ENCODE measurements around the gene LCLAT1.
A peak's percentile ranks its signal among the peaks of the same experiment; 100 is the strongest.

The LCLAT1 gene

GRCh38 chr2:30655211-30655610 is 208.2 kb downstream of the LCLAT1 start:
- Histone ChIP-seq H3K9ac (ENCODE audit: low read depth in 1 of 2, low read length in 2 of 2) (no peak overlapping the region), H3K4me1 (ENCODE audit: control insufficient read depth in 1 of 2, insufficient read depth in 2 of 2, low read length in 2 of 2) (no peaks in the 10 kb centered on the region), H3K9me3 (ENCODE audit: control insufficient read depth in 1 of 2, low read length in 2 of 2) (no peaks in the 10 kb centered on the region), H3K36me3 (ENCODE audit: control insufficient read depth in 1 of 2, insufficient read depth in 2 of 2, low read length in 2 of 2) (no peaks in the 10 kb centered on the region), H3K27ac (ENCODE audit: low read depth, low read length) (no peak overlapping the region), H3K27me3 (ENCODE audit: control insufficient read depth in 1 of 2, insufficient read depth in 2 of 2, low read length in 2 of 2) (no peaks in the 10 kb centered on the region), H3K4me3 (ENCODE audit: low read depth in 1 of 2, low read length in 2 of 2) (no peak overlapping the region)

- no peaks in the 10 kb centered on the region for H3K9me3 ChIP-seq (ENCODE audit: control insufficient read depth in 1 of 2, low read length in 2 of 2)
- no peak overlapping the region for H3K9ac ChIP-seq (ENCODE audit: low read depth in 1 of 2, low read length in 2 of 2)
- no peaks in the 10 kb centered on the region for H3K36me3 ChIP-seq (ENCODE audit: control insufficient read depth in 1 of 2, insufficient read depth in 2 of 2, low read length in 2 of 2)
- H3K27me3 ChIP-seq (ENCODE audit: control insufficient read depth in 1 of 2, insufficient read depth in 2 of 2, low read length in 2 of 2): no peaks in the 10 kb centered on the region
- no peak overlapping the region for H3K27ac ChIP-seq (ENCODE audit: low read depth, low read length)
- no peaks in the 10 kb centered on the region for H3K4me1 ChIP-seq (ENCODE audit: control insufficient read depth in 1 of 2, insufficient read depth in 2 of 2, low read length in 2 of 2)
- no peak overlapping the region for H3K4me3 ChIP-seq (ENCODE audit: low read depth in 1 of 2, low read length in 2 of 2)
These were observed 208.6 kb downstream of the LCLAT1 start for GRCh38 chr2:30655660-30656059.

DNA sequence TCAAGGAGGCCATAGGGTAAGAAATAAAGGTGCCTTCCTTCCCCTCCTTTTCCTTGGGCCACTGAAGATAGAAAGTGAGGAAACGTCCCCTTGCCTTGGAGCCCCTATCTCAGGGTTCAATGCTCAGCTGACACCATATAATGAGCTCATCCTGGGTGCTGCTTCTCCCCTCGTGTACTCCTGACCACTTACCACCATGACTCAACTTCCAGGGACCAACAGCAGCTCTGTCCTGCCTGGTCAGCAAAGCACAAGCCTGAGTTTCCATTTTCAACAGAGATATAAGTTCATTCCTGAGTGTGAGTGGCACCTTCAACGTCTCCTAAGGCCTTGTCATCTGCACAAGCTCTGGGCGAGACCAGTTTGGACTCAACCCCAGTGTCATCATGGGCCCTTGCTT is 209.0 kb downstream of the LCLAT1 start:
- Histone ChIP-seq H3K27ac (ENCODE audit: low read depth, low read length) (no peak overlapping the region), H3K4me1 (ENCODE audit: control insufficient read depth in 1 of 2, insufficient read depth in 2 of 2, low read length in 2 of 2) (no peaks in the 10 kb centered on the region)

GRCh38 chr2:30661173-30662107 is 214.4 kb downstream of the LCLAT1 start:
- Histone ChIP-seq H3K4me3 (ENCODE audit: low read depth in 1 of 2, low read length in 2 of 2) (no peak overlapping the region), H3K27me3 (ENCODE audit: control insufficient read depth in 1 of 2, insufficient read depth in 2 of 2, low read length in 2 of 2) (no peaks in the 10 kb centered on the region), H3K4me1 (ENCODE audit: control insufficient read depth in 1 of 2, insufficient read depth in 2 of 2, low read length in 2 of 2) (peaks cover 3 to 9% of the 10 kb centered on the region in 2 donors), H3K9me3 (ENCODE audit: control insufficient read depth in 1 of 2, low read length in 2 of 2) (no peaks in the 10 kb centered on the region), H3K36me3 (ENCODE audit: control insufficient read depth in 1 of 2, insufficient read depth in 2 of 2, low read length in 2 of 2) (no peaks in the 10 kb centered on the region), H3K9ac (ENCODE audit: low read depth in 1 of 2, low read length in 2 of 2) (no peak overlapping the region), H3K27ac (ENCODE audit: low read depth, low read length) (no peak overlapping the region)

More for the DNA sequence above, 209.0 kb downstream of the LCLAT1 start:
- Histone ChIP-seq H3K9ac (ENCODE audit: low read depth in 1 of 2, low read length in 2 of 2) (no peak overlapping the region), H3K36me3 (ENCODE audit: control insufficient read depth in 1 of 2, insufficient read depth in 2 of 2, low read length in 2 of 2) (no peaks in the 10 kb centered on the region), H3K27me3 (ENCODE audit: control insufficient read depth in 1 of 2, insufficient read depth in 2 of 2, low read length in 2 of 2) (no peaks in the 10 kb centered on the region), H3K9me3 (ENCODE audit: control insufficient read depth in 1 of 2, low read length in 2 of 2) (no peaks in the 10 kb centered on the region), H3K4me3 (ENCODE audit: low read depth in 1 of 2, low read length in 2 of 2) (no peak overlapping the region)

DNA sequence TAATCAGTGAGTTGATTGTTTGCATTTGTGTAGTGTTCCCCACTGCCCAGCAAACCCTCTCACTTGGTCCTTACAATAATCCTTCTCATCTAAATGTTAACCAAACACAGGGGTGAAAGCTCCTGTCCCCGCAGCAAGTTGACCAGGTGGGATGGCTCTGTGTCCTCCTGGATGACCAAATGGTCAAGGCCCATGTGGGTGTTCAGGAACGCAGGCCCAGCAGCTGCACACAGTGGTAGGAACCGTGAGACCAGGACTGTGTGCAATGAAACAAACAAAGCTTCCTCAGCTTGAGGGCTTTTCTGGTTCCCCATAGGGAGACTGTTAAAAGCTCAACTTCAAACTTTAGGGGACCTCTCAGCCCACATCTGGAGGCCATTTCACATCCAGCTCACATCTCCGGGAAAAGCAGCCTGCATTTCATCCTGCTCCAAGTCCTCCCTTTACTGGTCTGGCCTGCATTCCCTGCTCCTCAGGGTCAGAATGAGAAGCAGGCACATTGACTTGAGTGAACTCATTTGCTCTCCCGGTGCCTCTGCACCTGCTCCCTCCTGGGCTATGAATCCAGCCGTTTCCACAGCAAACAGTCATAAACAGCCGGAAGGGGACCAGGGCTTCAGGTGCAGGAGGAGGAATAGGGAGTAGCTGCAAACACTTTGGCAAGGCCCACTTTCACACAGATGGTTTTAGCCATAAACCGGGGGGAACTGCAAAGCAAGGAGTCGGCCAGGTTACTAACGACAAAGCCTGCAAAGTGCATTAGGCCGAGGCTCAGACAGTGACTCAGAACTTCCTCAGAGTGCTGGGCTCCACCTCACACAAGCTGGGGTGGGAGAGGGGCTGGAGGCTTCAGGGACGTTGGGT is 215.5 kb downstream of the LCLAT1 start:
- Histone ChIP-seq H3K9ac (ENCODE audit: low read depth in 1 of 2, low read length in 2 of 2) (no peak overlapping the region), H3K36me3 (ENCODE audit: control insufficient read depth in 1 of 2, insufficient read depth in 2 of 2, low read length in 2 of 2) (no peaks in the 10 kb centered on the region), H3K9me3 (ENCODE audit: control insufficient read depth in 1 of 2, low read length in 2 of 2) (no peaks in the 10 kb centered on the region), H3K4me1 (ENCODE audit: control insufficient read depth in 1 of 2, insufficient read depth in 2 of 2, low read length in 2 of 2) (peaks cover 3 to 9% of the 10 kb centered on the region in 2 donors), H3K4me3 (ENCODE audit: low read depth in 1 of 2, low read length in 2 of 2) (no peak overlapping the region), H3K27ac (ENCODE audit: low read depth, low read length) (no peak overlapping the region), H3K27me3 (ENCODE audit: control insufficient read depth in 1 of 2, insufficient read depth in 2 of 2, low read length in 2 of 2) (no peaks in the 10 kb centered on the region)

DNA sequence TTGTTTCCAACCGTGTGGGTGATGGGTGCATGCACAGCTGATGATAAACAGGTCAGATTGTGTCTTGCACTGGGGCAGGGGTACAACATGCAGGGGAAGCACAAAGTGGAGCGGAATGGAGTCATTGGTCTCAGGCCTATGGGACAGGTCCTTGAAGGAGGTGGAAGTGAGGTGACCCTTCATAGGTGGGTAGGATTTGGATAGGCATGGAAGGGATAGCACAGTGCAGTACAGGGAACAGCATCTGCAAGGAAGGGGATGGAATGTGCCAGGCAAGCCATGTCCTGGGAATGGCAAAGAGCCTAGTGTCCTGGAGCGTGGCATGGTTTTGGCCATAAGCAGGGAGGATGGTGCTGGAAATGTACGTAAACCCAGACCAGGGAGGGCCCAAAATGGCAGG is 216.3 kb downstream of the LCLAT1 start:
- peaks cover 3 to 9% of the 10 kb centered on the region in 2 donors for H3K4me1 ChIP-seq (ENCODE audit: control insufficient read depth in 1 of 2, insufficient read depth in 2 of 2, low read length in 2 of 2)
- H3K9ac ChIP-seq (ENCODE audit: low read depth in 1 of 2, low read length in 2 of 2): no peak overlapping the region
- no peak overlapping the region for H3K4me3 ChIP-seq (ENCODE audit: low read depth in 1 of 2, low read length in 2 of 2)
- no peaks in the 10 kb centered on the region for H3K9me3 ChIP-seq (ENCODE audit: control insufficient read depth in 1 of 2, low read length in 2 of 2)
- H3K27me3 ChIP-seq (ENCODE audit: control insufficient read depth in 1 of 2, insufficient read depth in 2 of 2, low read length in 2 of 2): no peaks in the 10 kb centered on the region
- no peak overlapping the region for H3K27ac ChIP-seq (ENCODE audit: low read depth, low read length)
- no peaks in the 10 kb centered on the region for H3K36me3 ChIP-seq (ENCODE audit: control insufficient read depth in 1 of 2, insufficient read depth in 2 of 2, low read length in 2 of 2)

DNA sequence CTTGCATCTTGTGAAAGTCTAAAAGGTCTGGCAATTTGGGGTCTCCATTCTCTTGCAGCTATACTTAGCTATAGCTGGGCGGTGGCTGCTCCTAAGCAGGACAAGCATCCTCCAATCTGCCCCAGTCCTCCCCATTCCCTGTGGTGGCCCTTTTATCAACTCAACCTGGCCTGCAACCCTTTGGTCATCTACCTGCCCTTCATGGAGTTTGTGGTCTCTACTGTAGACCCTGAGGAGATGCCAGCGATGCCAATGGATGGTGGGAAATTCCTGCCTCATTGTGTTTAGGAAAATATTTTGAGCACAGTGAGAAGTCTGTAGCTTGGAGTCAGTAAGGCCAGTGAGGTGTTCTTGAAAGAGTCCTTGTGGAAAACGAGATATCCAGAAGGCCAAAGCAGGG is 216.8 kb downstream of the LCLAT1 start:
- peaks cover 3 to 9% of the 10 kb centered on the region in 2 donors for H3K4me1 ChIP-seq (ENCODE audit: control insufficient read depth in 1 of 2, insufficient read depth in 2 of 2, low read length in 2 of 2)
- H3K9ac ChIP-seq (ENCODE audit: low read depth in 1 of 2, low read length in 2 of 2): no peak overlapping the region
- no peaks in the 10 kb centered on the region for H3K9me3 ChIP-seq (ENCODE audit: control insufficient read depth in 1 of 2, low read length in 2 of 2)
- no peaks in the 10 kb centered on the region for H3K27me3 ChIP-seq (ENCODE audit: control insufficient read depth in 1 of 2, insufficient read depth in 2 of 2, low read length in 2 of 2)
- H3K36me3 ChIP-seq (ENCODE audit: control insufficient read depth in 1 of 2, insufficient read depth in 2 of 2, low read length in 2 of 2): no peaks in the 10 kb centered on the region
- H3K27ac ChIP-seq (ENCODE audit: low read depth, low read length): no peak overlapping the region
- H3K4me3 ChIP-seq (ENCODE audit: low read depth in 1 of 2, low read length in 2 of 2): no peak overlapping the region

GRCh38 chr2:30664761-30665358 is 217.8 kb downstream of the LCLAT1 start:
- H3K27ac ChIP-seq (ENCODE audit: low read depth, low read length): no peak overlapping the region

DNA sequence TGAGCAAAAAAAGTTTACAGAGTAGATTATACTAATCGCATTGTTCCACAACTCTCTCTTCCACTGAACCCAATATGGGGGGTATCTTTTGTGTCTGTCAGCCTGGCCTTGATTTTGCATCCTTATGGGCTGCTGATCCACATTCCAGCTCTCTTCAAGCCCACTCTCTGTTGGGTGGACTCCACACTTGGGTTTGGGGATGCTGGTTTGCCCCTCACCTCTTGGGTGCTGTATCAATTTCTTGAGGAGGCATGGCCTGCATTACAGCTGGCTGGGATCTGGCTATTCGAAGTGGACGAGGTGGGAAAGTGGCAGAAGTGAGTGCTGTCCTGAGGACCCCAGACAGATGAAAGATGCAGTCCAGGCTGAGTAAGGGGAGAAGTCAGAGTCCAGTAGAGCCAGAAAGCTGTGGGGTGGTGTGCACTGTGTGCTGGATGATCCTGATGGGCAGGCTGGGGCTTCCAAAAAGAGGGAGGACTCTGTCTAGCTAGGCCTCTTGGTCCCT is 218.8 kb downstream of the LCLAT1 start:
- Histone ChIP-seq H3K4me3 (ENCODE audit: low read depth in 1 of 2, low read length in 2 of 2) (no peak overlapping the region), H3K9me3 (ENCODE audit: control insufficient read depth in 1 of 2, low read length in 2 of 2) (peaks cover 0 to 6% of the 10 kb centered on the region in 2 donors), H3K27ac (ENCODE audit: low read depth, low read length) (peak overlapping the region; percentile 17), H3K9ac (ENCODE audit: low read depth in 1 of 2, low read length in 2 of 2) (no peak overlapping the region), H3K4me1 (ENCODE audit: control insufficient read depth in 1 of 2, insufficient read depth in 2 of 2, low read length in 2 of 2) (peaks cover 3 to 9% of the 10 kb centered on the region in 2 donors), H3K36me3 (ENCODE audit: control insufficient read depth in 1 of 2, insufficient read depth in 2 of 2, low read length in 2 of 2) (no peaks in the 10 kb centered on the region), H3K27me3 (ENCODE audit: control insufficient read depth in 1 of 2, insufficient read depth in 2 of 2, low read length in 2 of 2) (no peaks in the 10 kb centered on the region)

More at GRCh38 chr2:30664761-30665358, 217.8 kb downstream of the LCLAT1 start:
- H3K4me1 ChIP-seq (ENCODE audit: control insufficient read depth in 1 of 2, insufficient read depth in 2 of 2, low read length in 2 of 2): peaks cover 3 to 9% of the 10 kb centered on the region in 2 donors
- peaks cover 0 to 3% of the 10 kb centered on the region in 2 donors for H3K9me3 ChIP-seq (ENCODE audit: control insufficient read depth in 1 of 2, low read length in 2 of 2)
- no peaks in the 10 kb centered on the region for H3K36me3 ChIP-seq (ENCODE audit: control insufficient read depth in 1 of 2, insufficient read depth in 2 of 2, low read length in 2 of 2)
- H3K27me3 ChIP-seq (ENCODE audit: control insufficient read depth in 1 of 2, insufficient read depth in 2 of 2, low read length in 2 of 2): no peaks in the 10 kb centered on the region
- no peak overlapping the region for H3K9ac ChIP-seq (ENCODE audit: low read depth in 1 of 2, low read length in 2 of 2)
- H3K4me3 ChIP-seq (ENCODE audit: low read depth in 1 of 2, low read length in 2 of 2): no peak overlapping the region

All from duodenal mucosa (tissue), 2 donors.